ENCODE data around the gene RSAD2.

DNA sequence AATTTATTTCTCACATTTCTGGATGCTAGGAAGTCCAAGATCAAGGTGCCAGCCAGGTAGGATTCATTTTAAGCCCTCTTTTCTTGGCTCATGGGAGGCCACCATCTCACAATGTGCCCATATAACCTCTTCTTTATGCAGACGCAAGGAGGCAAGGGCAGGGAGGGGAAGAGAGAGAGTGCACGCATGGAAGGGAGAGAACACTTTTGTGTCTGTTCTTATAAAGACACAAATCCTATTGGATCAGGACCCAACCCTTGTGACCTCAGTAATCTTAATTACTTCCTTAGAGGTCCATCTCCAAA, 44.3 kb upstream of the RSAD2 start:
- no peak for TF ChIP-seq POLR2A (IDR thresholded peaks at IDR 0.05)
- TF ChIP-seq, protein P1, sequence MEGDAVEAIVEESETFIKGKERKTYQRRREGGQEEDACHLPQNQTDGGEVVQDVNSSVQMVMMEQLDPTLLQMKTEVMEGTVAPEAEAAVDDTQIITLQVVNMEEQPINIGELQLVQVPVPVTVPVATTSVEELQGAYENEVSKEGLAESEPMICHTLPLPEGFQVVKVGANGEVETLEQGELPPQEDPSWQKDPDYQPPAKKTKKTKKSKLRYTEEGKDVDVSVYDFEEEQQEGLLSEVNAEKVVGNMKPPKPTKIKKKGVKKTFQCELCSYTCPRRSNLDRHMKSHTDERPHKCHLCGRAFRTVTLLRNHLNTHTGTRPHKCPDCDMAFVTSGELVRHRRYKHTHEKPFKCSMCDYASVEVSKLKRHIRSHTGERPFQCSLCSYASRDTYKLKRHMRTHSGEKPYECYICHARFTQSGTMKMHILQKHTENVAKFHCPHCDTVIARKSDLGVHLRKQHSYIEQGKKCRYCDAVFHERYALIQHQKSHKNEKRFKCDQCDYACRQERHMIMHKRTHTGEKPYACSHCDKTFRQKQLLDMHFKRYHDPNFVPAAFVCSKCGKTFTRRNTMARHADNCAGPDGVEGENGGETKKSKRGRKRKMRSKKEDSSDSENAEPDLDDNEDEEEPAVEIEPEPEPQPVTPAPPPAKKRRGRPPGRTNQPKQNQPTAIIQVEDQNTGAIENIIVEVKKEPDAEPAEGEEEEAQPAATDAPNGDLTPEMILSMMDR (IDR thresholded peaks at IDR 0.05): no peak
